Measurements from ENCODE around the gene RAB15.

The RAB15 gene

GRCh38 chr14:64945431-64946178 lies 26.5 kb downstream of the RAB15 start:
- Histone ChIP-seq H3K23ac (ENCODE audit: low read length in 2 of 2) (peak overlapping the region in 1 of 2 experiments; percentile 47), H3K4me3 (ENCODE audit: insufficient read depth in 1 of 2, low read depth in 1 of 2, low read length in 2 of 2) (no peak overlapping the region), H3K9ac (ENCODE audit: low read length) (no peak overlapping the region), H2BK15ac (ENCODE audit: low read depth, poor library complexity, severe bottlenecking) (peak overlapping the region; percentile 46), H4K8ac (ENCODE audit: low read length) (no peak overlapping the region), H2AFZ (ENCODE audit: low read depth, low read length) (no peak overlapping the region), H2BK120ac (ENCODE audit: low read depth, low read length) (no peak overlapping the region), H3K18ac (ENCODE audit: low read depth in 1 of 2, low read length in 2 of 2) (no peak overlapping the region), H4K91ac (ENCODE audit: low read length) (no peak overlapping the region), H3K36me3 (ENCODE audit: control insufficient read depth in 1 of 2, insufficient read depth in 2 of 2, low read depth in 1 of 2, low read length in 2 of 2) (peaks cover 51 to 56% of the 10 kb centered on the region in 2 experiments), H2BK12ac (ENCODE audit: low read length in 2 of 2) (no peak overlapping the region), H3K4me1 (ENCODE audit: control insufficient read depth, insufficient read depth, low read depth, low read length) (no peaks in the 10 kb centered on the region), H3K9me3 (ENCODE audit: control insufficient read depth, low read length) (no peaks in the 10 kb centered on the region), H3K79me1 (replicated peaks; ENCODE audit: low read length, poor library complexity, severe bottlenecking) (peaks cover 22% of the 10 kb centered on the region), H3K27me3 (ENCODE audit: control insufficient read depth in 1 of 2, insufficient read depth in 1 of 2, low read length in 2 of 2) (no peaks in the 10 kb centered on the region), H3K4me2 (ENCODE audit: low read length, poor library complexity, severe bottlenecking) (no peak overlapping the region), H2BK5ac (ENCODE audit: low read depth, low read length, poor library complexity, severe bottlenecking) (no peak overlapping the region), H3K27ac (ENCODE audit: low read length, poor library complexity, severe bottlenecking) (no peak overlapping the region), H3K14ac (ENCODE audit: low read length in 2 of 2) (no peak overlapping the region), H2AK5ac (ENCODE audit: low read length, severe bottlenecking) (no peak overlapping the region), H3K4ac (ENCODE audit: low read depth in 1 of 2, low read length in 2 of 2) (no peak overlapping the region)
- no peak for DNase-seq
- WGBS = 97% methylated on average over 9 of the region's 12 CpGs

- H3K4ac ChIP-seq (ENCODE audit: low read depth in 1 of 2, low read length in 2 of 2) = no peak overlapping the region
- no peak for DNase-seq
- no peak overlapping the region for H3K14ac ChIP-seq (ENCODE audit: low read length in 2 of 2)
- H3K4me3 ChIP-seq (ENCODE audit: insufficient read depth in 1 of 2, low read depth in 1 of 2, low read length in 2 of 2) = no peak overlapping the region
- H4K91ac ChIP-seq (ENCODE audit: low read length) = no peak overlapping the region
- no peak overlapping the region for H3K23ac ChIP-seq (ENCODE audit: low read length in 2 of 2)
- no peak overlapping the region for H3K27ac ChIP-seq (ENCODE audit: low read length, poor library complexity, severe bottlenecking)
- no peak overlapping the region for H3K18ac ChIP-seq (ENCODE audit: low read depth in 1 of 2, low read length in 2 of 2)
- H2BK5ac ChIP-seq (ENCODE audit: low read depth, low read length, poor library complexity, severe bottlenecking) = no peak overlapping the region
- H2AFZ ChIP-seq (ENCODE audit: low read depth, low read length) = no peak overlapping the region
- H3K4me1 ChIP-seq (ENCODE audit: control insufficient read depth, insufficient read depth, low read depth, low read length) = no peaks in the 10 kb centered on the region
- H3K9ac ChIP-seq (ENCODE audit: low read length) = no peak overlapping the region
- no peak overlapping the region for H4K8ac ChIP-seq (ENCODE audit: low read length)
- no peaks in the 10 kb centered on the region for H3K9me3 ChIP-seq (ENCODE audit: control insufficient read depth, low read length)
- H3K36me3 ChIP-seq (ENCODE audit: control insufficient read depth in 1 of 2, insufficient read depth in 2 of 2, low read depth in 1 of 2, low read length in 2 of 2) = peaks cover 44 to 60% of the 10 kb centered on the region in 2 experiments
- no peaks in the 10 kb centered on the region for H3K27me3 ChIP-seq (ENCODE audit: control insufficient read depth in 1 of 2, insufficient read depth in 1 of 2, low read length in 2 of 2)
- no peak overlapping the region for H2BK15ac ChIP-seq (ENCODE audit: low read depth, poor library complexity, severe bottlenecking)
- WGBS = 91% methylated on average over 4 of the region's 4 CpGs
- H2BK12ac ChIP-seq (ENCODE audit: low read length in 2 of 2) = no peak overlapping the region
- H3K4me2 ChIP-seq (ENCODE audit: low read length, poor library complexity, severe bottlenecking) = no peak overlapping the region
- H3K79me1 ChIP-seq (replicated peaks; ENCODE audit: low read length, poor library complexity, severe bottlenecking) = peaks cover 23% of the 10 kb centered on the region
- H2AK5ac ChIP-seq (ENCODE audit: low read length, severe bottlenecking) = no peak overlapping the region
- no peak overlapping the region for H2BK120ac ChIP-seq (ENCODE audit: low read depth, low read length)
These were observed 27.3 kb downstream of the RAB15 start for GRCh38 chr14:64944861-64945260.

DNA sequence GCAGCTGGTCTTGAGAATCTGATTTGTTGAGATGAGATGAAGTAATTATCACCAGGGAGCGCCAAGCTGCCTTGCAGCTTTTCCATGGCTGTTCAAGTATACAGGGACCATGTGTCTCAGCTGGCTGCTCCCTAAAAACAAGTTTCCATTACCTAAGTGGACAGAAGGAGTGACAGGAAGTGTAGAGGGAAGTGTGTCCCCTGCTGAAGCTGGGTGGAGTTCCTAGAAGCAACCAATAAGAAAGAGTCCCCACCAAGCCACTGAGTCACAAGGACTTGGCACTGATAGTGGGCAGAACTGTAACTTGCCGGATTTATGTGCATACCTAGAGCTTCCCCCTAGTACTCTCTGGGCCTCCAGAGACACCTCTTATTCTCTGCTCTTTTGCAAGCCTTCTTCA lies 28.1 kb downstream of the RAB15 start:
- H3K36me3 ChIP-seq (ENCODE audit: control insufficient read depth in 1 of 2, insufficient read depth in 2 of 2, low read depth in 1 of 2, low read length in 2 of 2) = peaks cover 45 to 64% of the 10 kb centered on the region in 2 experiments
- H2BK5ac ChIP-seq (ENCODE audit: low read depth, low read length, poor library complexity, severe bottlenecking) = no peak overlapping the region
- H2BK12ac ChIP-seq (ENCODE audit: low read length in 2 of 2) = no peak overlapping the region
- H2BK120ac ChIP-seq (ENCODE audit: low read depth, low read length) = no peak overlapping the region
- no peak overlapping the region for H3K27ac ChIP-seq (ENCODE audit: low read length, poor library complexity, severe bottlenecking)
- no peaks in the 10 kb centered on the region for H3K9me3 ChIP-seq (ENCODE audit: control insufficient read depth, low read length)
- no peak overlapping the region for H4K91ac ChIP-seq (ENCODE audit: low read length)
- peaks cover 5% of the 10 kb centered on the region for H3K4me1 ChIP-seq (ENCODE audit: control insufficient read depth, insufficient read depth, low read depth, low read length)
- H2AFZ ChIP-seq (ENCODE audit: low read depth, low read length) = no peak overlapping the region
- no peak overlapping the region for H3K4me3 ChIP-seq (ENCODE audit: insufficient read depth in 1 of 2, low read depth in 1 of 2, low read length in 2 of 2)
- H4K8ac ChIP-seq (ENCODE audit: low read length) = no peak overlapping the region
- H3K27me3 ChIP-seq (ENCODE audit: control insufficient read depth in 1 of 2, insufficient read depth in 1 of 2, low read length in 2 of 2) = no peaks in the 10 kb centered on the region
- no peak for DNase-seq
- H3K23ac ChIP-seq (ENCODE audit: low read length in 2 of 2) = no peak overlapping the region
- H3K4me2 ChIP-seq (ENCODE audit: low read length, poor library complexity, severe bottlenecking) = no peak overlapping the region
- WGBS = 90% methylated on average over 1 of the region's 2 CpGs
- no peak overlapping the region for H3K9ac ChIP-seq (ENCODE audit: low read length)
- no peak overlapping the region for H3K14ac ChIP-seq (ENCODE audit: low read length in 2 of 2)
- H2AK5ac ChIP-seq (ENCODE audit: low read length, severe bottlenecking) = no peak overlapping the region
- no peak overlapping the region for H3K4ac ChIP-seq (ENCODE audit: low read depth in 1 of 2, low read length in 2 of 2)
- no peak overlapping the region for H2BK15ac ChIP-seq (ENCODE audit: low read depth, poor library complexity, severe bottlenecking)
- peaks cover 28% of the 10 kb centered on the region for H3K79me1 ChIP-seq (replicated peaks; ENCODE audit: low read length, poor library complexity, severe bottlenecking)
- no peak overlapping the region for H3K18ac ChIP-seq (ENCODE audit: low read depth in 1 of 2, low read length in 2 of 2)

GRCh38 chr14:64943556-64943955 lies 28.6 kb downstream of the RAB15 start:
- H3K4ac ChIP-seq (ENCODE audit: low read depth in 1 of 2, low read length in 2 of 2) = no peak overlapping the region
- H4K8ac ChIP-seq (ENCODE audit: low read length) = no peak overlapping the region
- H2BK120ac ChIP-seq (ENCODE audit: low read depth, low read length) = no peak overlapping the region
- no peak for DNase-seq
- peaks cover 40 to 62% of the 10 kb centered on the region in 2 experiments for H3K36me3 ChIP-seq (ENCODE audit: control insufficient read depth in 1 of 2, insufficient read depth in 2 of 2, low read depth in 1 of 2, low read length in 2 of 2)
- peaks cover 8% of the 10 kb centered on the region for H3K4me1 ChIP-seq (ENCODE audit: control insufficient read depth, insufficient read depth, low read depth, low read length)
- peaks cover 30% of the 10 kb centered on the region for H3K79me1 ChIP-seq (replicated peaks; ENCODE audit: low read length, poor library complexity, severe bottlenecking)
- no peak overlapping the region for H3K4me2 ChIP-seq (ENCODE audit: low read length, poor library complexity, severe bottlenecking)
- no peak overlapping the region for H3K27ac ChIP-seq (ENCODE audit: low read length, poor library complexity, severe bottlenecking)
- H3K14ac ChIP-seq (ENCODE audit: low read length in 2 of 2) = no peak overlapping the region
- no peak overlapping the region for H2AFZ ChIP-seq (ENCODE audit: low read depth, low read length)
- H2AK5ac ChIP-seq (ENCODE audit: low read length, severe bottlenecking) = no peak overlapping the region
- no peak overlapping the region for H3K18ac ChIP-seq (ENCODE audit: low read depth in 1 of 2, low read length in 2 of 2)
- 100% methylated on average over 4 of the region's 6 CpGs for WGBS
- H2BK12ac ChIP-seq (ENCODE audit: low read length in 2 of 2) = no peak overlapping the region
- H3K9ac ChIP-seq (ENCODE audit: low read length) = no peak overlapping the region
- no peak overlapping the region for H3K4me3 ChIP-seq (ENCODE audit: insufficient read depth in 1 of 2, low read depth in 1 of 2, low read length in 2 of 2)
- no peaks in the 10 kb centered on the region for H3K27me3 ChIP-seq (ENCODE audit: control insufficient read depth in 1 of 2, insufficient read depth in 1 of 2, low read length in 2 of 2)
- no peaks in the 10 kb centered on the region for H3K9me3 ChIP-seq (ENCODE audit: control insufficient read depth, low read length)
- no peak overlapping the region for H2BK15ac ChIP-seq (ENCODE audit: low read depth, poor library complexity, severe bottlenecking)
- no peak overlapping the region for H2BK5ac ChIP-seq (ENCODE audit: low read depth, low read length, poor library complexity, severe bottlenecking)
- no peak overlapping the region for H3K23ac ChIP-seq (ENCODE audit: low read length in 2 of 2)
- no peak overlapping the region for H4K91ac ChIP-seq (ENCODE audit: low read length)
